Pancreas (tissue), 10 donors: ENCODE data around the gene CFAP77. TPM values are rescaled to one million over a fixed set of nuclear protein-coding genes. Genes with fewer than 3 reads are reported as not detected.

Experiments
- ATAC-seq, 4 donors: fragments of 200-7000 bp; cut with Tn5 transposase; one replicate each; pipeline versions ENCODE4 v1.8.0 to v1.9.1; 2020; ENCODE audit warnings: mild to moderate bottlenecking in 4 of 4, moderate library complexity in 4 of 4
- DNase-seq, 6 donors: peaks; one replicate each; pipeline ENCODE4 v3.0.0-alpha.2; 2020
- FAIRE-seq: peaks from 2 replicates; lab custom pipeline; 2012; peaks lifted over from hg19 to GRCh38; lab: Jason Lieb, UNC
- H3K27ac ChIP-seq, 4 donors: fragments of 200-600 bp; sonication (generic); 1 replicate in 3 of 4; 2 replicates in 1 of 4; pipeline versions ENCODE4 v1.5.0 to v1.8.0; 2020
- H3K27me3 ChIP-seq, 4 donors: fragments of 200-600 bp; one replicate each; pipeline ENCODE4 v1.8.0; 2021
- H3K36me3 ChIP-seq, 3 donors: fragments of 200-600 bp; sonication (generic) in 1 of 3; one replicate each; pipeline versions ENCODE4 v1.5.0 to v1.8.0; 2020 to 2021
- H3K4me1 ChIP-seq, 3 donors: fragments of 200-600 bp; one replicate each; pipeline ENCODE4 v1.8.0; 2021
- H3K4me3 ChIP-seq, 4 donors: fragments of 200-600 bp; sonication (generic) in 2 of 4; one replicate each; pipeline versions ENCODE4 v1.5.0 to v1.8.0; 2020 to 2021
- H3K9me3 ChIP-seq, 4 donors: fragments of 200-600 bp; one replicate each; pipeline ENCODE4 v1.8.0; 2021
- whole genome bisulfite sequencing, 2 donors: extraction: QIAGEN DNeasy Blood & Tissue Kit; methylation state at CpG; one replicate each; pipeline ENCODE4 v1.1.7; 2013; 5-methylcytosine and 5-hydroxymethylcytosine counted together
- intact Hi-C, 3 donors: fragments of 100-400 bp; cut with DNase I; formaldehyde crosslinking; loops; one replicate each; pipeline versions ENCODE4 v1.11.1 to v1.14.2; 2022
- polyA plus RNA-seq, 2 donors: library from polyadenylated mRNA; stranded (reverse); fragments of 200-250 nt; gene quantifications; one replicate each; pipeline ENCODE4 v1.2.3, GENCODE V29; 2013
- total RNA-seq, 6 donors: library from RNA; stranded (reverse); fragmentation: NEBNext Ultra II Directional in 4 of 6; extraction: Animal tissue kit (Norgen Biotek cat#: 25700) in 4 of 6; gene quantifications; one replicate each; pipeline versions ENCODE4 v1.2.1 to v1.2.4, GENCODE V29; 2021 to 2023
- TF ChIP-seq, protein P1 (sequence below), 4 donors: fragments of 200-600 bp; sonication (generic) in 3 of 4; IDR thresholded peaks; one replicate each; pipeline versions ENCODE4 v1.5.0 to v1.8.0; 2021; ENCODE audit warnings: antibody characterized with exemption in 4 of 4
- donor health status: healthy with polysubstance abuse.
- donor health status: DM: no; HTN: no; CAD: no; lungs with moderate emphysema.
- donor health status: DM: no; HTN: no; CAD: no.
- donor health status: control.
- donor health status: control.
- donor health status: Bipolar disorder and iron deficiency.
- donor health status: DM: yes; HTN: yes; CAD: no.
- donor health status: DM: no; HTN: no; CAD: no.
- donor health status: DM: no; HTN: no; CAD: no.
- donor health status: DM: yes; HTN: yes; CAD: no.

CFAP77 gene
- total and polyA plus RNA-seq, 8 donors, result not detected

GRCh38 chr9:132456241-132456640, 46.2 kb downstream of the CFAP77 start:
- H3K4me1 ChIP-seq, result no peaks in the 10 kb centered on the region
- no peaks in the 10 kb centered on the region for H3K36me3 ChIP-seq
- no peaks in the 10 kb centered on the region for H3K9me3 ChIP-seq
- TF ChIP-seq, protein P1, sequence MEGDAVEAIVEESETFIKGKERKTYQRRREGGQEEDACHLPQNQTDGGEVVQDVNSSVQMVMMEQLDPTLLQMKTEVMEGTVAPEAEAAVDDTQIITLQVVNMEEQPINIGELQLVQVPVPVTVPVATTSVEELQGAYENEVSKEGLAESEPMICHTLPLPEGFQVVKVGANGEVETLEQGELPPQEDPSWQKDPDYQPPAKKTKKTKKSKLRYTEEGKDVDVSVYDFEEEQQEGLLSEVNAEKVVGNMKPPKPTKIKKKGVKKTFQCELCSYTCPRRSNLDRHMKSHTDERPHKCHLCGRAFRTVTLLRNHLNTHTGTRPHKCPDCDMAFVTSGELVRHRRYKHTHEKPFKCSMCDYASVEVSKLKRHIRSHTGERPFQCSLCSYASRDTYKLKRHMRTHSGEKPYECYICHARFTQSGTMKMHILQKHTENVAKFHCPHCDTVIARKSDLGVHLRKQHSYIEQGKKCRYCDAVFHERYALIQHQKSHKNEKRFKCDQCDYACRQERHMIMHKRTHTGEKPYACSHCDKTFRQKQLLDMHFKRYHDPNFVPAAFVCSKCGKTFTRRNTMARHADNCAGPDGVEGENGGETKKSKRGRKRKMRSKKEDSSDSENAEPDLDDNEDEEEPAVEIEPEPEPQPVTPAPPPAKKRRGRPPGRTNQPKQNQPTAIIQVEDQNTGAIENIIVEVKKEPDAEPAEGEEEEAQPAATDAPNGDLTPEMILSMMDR (IDR thresholded peaks at IDR 0.05), result no peak
- H3K4me3 ChIP-seq, result no peak overlapping the region
- H3K27me3 ChIP-seq, result no peaks in the 10 kb centered on the region
- intact Hi-C loops, result no loop called here
- no peak overlapping the region for H3K27ac ChIP-seq
- FAIRE-seq (no peak), DNase-seq (no peak), ATAC-seq (no peak)
- WGBS, 2 donors, result 65 to 75% methylated on average over 8 of the region's 8 CpGs

- H3K27ac ChIP-seq, result no peak overlapping the region
- H3K4me3 ChIP-seq, result no peak overlapping the region
- intact Hi-C loops, result no loop called here
- DNase-seq, result no peak
- TF ChIP-seq, protein P1 (IDR thresholded peaks at IDR 0.05), result no peak
- H3K4me1 ChIP-seq, result no peaks in the 10 kb centered on the region
- FAIRE-seq, result no peak
- no peak for ATAC-seq
- 56 to 57% methylated on average over 36 of the region's 36 CpGs for WGBS, 2 donors
- H3K27me3 ChIP-seq, result no peaks in the 10 kb centered on the region
- no peaks in the 10 kb centered on the region for H3K36me3 ChIP-seq
- H3K9me3 ChIP-seq, result no peaks in the 10 kb centered on the region
Observed at GRCh38 chr9:132457504-132458236, 47.7 kb downstream of the CFAP77 start.

- TF ChIP-seq, protein P1 (IDR thresholded peaks at IDR 0.05), result no peak
- FAIRE-seq (no peak), ATAC-seq (no peak), DNase-seq (no peak)
- H3K36me3 ChIP-seq, result no peaks in the 10 kb centered on the region
- H3K9me3 ChIP-seq, result no peaks in the 10 kb centered on the region
- H3K4me1 ChIP-seq, result no peaks in the 10 kb centered on the region
- WGBS, 2 donors, result 65 to 67% methylated on average over 8 of the region's 8 CpGs
- no peaks in the 10 kb centered on the region for H3K27me3 ChIP-seq
- H3K4me3 ChIP-seq, result no peak overlapping the region
- intact Hi-C loops, result no loop called here
- H3K27ac ChIP-seq, result no peak overlapping the region
Observed at GRCh38 chr9:132458432-132458831, 48.4 kb downstream of the CFAP77 start.

DNA sequence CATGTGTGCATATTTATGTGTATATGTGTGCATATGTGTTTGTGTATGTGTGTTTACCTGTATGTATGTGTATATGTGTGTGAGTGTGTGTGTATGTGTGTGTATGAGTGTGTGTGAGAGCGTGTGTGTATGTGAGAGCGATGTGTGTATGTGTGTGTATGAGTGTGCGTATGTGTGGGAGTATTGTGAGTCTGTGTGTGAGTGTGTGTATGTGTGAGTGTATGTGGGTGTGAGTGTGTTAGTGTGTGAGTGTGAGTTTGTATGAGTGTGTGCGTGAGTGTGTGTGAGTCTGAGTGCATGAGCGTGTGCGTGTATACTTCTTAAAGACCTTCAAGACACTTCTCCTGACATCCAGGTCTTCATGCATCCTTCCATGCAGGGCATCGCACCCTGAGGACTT, 49.6 kb downstream of the CFAP77 start:
- no peaks in the 10 kb centered on the region for H3K4me1 ChIP-seq
- TF ChIP-seq, protein P1 (IDR thresholded peaks at IDR 0.05), result no peak
- H3K36me3 ChIP-seq, result no peaks in the 10 kb centered on the region
- intact Hi-C loops, result no loop called here
- H3K27me3 ChIP-seq, result no peaks in the 10 kb centered on the region
- WGBS, 2 donors, result 91 to 98% methylated on average over 7 of the region's 7 CpGs
- no peak overlapping the region for H3K27ac ChIP-seq
- ATAC-seq (no peak), FAIRE-seq (no peak), DNase-seq (no peak)
- H3K9me3 ChIP-seq, result no peaks in the 10 kb centered on the region
- H3K4me3 ChIP-seq, result no peak overlapping the region

GRCh38 chr9:132460240-132460639, 50.2 kb downstream of the CFAP77 start:
- Histone ChIP-seq H3K4me1 (no peaks in the 10 kb centered on the region), H3K36me3 (no peaks in the 10 kb centered on the region), H3K4me3 (no peak overlapping the region), H3K27me3 (no peaks in the 10 kb centered on the region), H3K9me3 (no peaks in the 10 kb centered on the region), H3K27ac (no peak overlapping the region)
- 63 to 68% methylated on average over 2 of the region's 2 CpGs for WGBS, 2 donors
- no peak for DNase-seq
- no peak for ATAC-seq
- TF ChIP-seq, protein P1 (IDR thresholded peaks at IDR 0.05), result no peak
- FAIRE-seq, result no peak
- intact Hi-C loops, result no loop called here
